Measurements from ENCODE around the gene DGKI. TPM values are rescaled to one million over a fixed set of nuclear protein-coding genes. Genes with fewer than 3 reads are reported as not detected.
A peak's percentile ranks its signal among the peaks of the same experiment; 100 is the strongest.

Gene DGKI
- total RNA-seq, 1 donor = 4.7 TPM

DNA sequence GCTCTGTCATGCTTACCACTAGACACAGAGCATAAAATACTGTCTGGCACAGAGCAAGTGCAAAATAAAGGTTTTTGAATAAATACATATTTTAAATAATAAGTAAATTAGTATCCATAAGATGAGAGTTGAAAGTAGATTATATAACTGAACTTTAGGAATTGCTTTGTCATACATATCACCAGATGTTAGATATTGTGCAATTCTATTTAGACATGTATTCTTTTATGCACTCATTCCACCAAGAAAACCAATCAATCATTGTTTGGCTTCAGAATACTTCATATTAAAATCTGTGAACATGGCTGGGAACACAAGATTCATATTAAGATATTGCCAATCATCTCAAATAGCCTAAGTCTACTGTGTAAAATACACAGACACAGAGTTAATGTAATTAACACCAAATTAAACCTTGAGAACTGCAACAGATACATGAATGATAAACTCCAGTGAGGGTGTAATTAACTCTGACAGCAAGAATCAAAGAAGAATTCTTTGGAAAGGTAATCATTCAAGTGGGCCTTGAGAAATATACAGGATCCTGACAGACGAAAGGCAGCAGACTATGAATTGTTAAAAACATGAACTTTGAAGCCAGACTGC, 302.2 kb downstream of the DGKI start:
- no peak overlapping the region for H3K4me3 ChIP-seq (ENCODE audit: low read depth, low read length)
- TF ChIP-seq, protein P1, sequence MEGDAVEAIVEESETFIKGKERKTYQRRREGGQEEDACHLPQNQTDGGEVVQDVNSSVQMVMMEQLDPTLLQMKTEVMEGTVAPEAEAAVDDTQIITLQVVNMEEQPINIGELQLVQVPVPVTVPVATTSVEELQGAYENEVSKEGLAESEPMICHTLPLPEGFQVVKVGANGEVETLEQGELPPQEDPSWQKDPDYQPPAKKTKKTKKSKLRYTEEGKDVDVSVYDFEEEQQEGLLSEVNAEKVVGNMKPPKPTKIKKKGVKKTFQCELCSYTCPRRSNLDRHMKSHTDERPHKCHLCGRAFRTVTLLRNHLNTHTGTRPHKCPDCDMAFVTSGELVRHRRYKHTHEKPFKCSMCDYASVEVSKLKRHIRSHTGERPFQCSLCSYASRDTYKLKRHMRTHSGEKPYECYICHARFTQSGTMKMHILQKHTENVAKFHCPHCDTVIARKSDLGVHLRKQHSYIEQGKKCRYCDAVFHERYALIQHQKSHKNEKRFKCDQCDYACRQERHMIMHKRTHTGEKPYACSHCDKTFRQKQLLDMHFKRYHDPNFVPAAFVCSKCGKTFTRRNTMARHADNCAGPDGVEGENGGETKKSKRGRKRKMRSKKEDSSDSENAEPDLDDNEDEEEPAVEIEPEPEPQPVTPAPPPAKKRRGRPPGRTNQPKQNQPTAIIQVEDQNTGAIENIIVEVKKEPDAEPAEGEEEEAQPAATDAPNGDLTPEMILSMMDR (IDR thresholded peaks at IDR 0.05; ENCODE audit: insufficient read depth, low read length) = no peak
- DNase-seq (ENCODE audit: low read depth) = peak; percentile 23

DNA sequence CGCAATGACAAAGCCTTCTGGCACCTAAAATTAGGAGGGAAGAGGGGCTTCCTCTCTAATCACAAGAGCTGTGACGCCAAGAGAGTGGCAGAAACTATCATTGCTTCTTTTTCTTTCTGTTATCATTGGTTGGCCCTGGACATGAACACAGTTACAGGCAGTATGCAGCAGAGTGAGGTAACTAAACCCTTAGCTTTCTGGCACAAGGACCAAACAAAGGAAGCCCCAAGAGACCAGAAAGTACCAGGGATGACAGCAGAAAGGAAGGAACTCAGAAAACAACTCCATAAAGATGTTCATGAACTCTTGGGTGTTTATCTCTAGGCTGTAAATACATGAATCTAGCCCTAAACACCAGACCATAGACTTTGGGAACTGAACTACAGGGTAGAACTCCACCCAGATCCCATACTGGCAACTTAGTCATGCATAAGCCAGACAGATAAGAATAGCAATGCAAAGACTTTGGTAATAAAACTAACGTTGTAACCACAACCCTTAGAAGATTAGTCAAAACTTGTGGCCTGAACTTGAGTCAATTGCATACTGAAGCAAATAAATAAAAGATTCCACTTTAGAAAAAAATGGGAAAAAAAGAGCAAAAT, 307.6 kb downstream of the DGKI start:
- TF ChIP-seq, protein P1 (IDR thresholded peaks at IDR 0.05; ENCODE audit: insufficient read depth, low read length) = no peak
- no peak overlapping the region for H3K4me3 ChIP-seq (ENCODE audit: low read depth, low read length)

DNA sequence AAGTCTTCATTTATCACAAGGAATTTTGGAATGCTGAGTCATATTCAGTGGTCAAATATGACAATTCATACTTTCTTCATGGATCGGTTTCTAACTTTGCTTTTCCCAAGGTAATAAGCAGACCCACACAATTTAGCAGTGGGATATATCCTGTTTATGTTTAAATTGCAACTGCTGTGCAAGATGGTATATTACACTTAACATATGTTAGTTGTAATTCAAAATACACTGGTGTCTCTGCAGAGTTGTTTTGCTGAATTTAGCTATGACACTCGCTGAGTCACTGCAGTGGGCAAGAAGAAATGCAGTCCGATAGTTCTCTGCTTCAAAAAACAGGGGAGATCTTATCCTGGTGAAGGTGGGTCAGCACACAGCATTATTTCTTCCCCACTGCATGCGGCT, 308.4 kb downstream of the DGKI start:
- H3K4me3 ChIP-seq (ENCODE audit: low read depth, low read length) = no peak overlapping the region
- DNase-seq (ENCODE audit: low read depth) = peak; percentile 72
- TF ChIP-seq, protein P1 (IDR thresholded peaks at IDR 0.05; ENCODE audit: insufficient read depth, low read length) = no peak

More for the DNA sequence above, 307.6 kb downstream of the DGKI start:
- peak; percentile 90 for DNase-seq (ENCODE audit: low read depth)

DNA sequence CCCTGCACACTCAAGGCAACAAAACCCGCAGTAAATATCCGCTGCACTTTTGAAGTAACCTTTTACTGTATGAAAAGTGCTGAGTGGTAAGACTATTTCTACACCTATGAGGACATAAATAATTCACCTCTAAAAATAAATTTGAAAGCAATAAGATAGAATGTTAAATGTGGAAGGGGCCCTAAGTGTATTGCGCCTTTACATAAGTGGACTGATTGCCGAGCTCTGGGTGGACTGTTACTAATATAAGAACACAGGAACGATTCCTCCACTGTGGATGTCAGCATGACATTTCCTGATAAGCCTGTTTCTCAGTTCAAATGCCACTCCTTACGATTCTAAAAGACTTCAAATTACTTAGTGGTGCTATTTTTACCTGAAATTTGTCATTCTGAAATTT, 311.2 kb downstream of the DGKI start:
- no peak overlapping the region for H3K4me3 ChIP-seq (ENCODE audit: low read depth, low read length)
- no peak for DNase-seq (ENCODE audit: low read depth)
- TF ChIP-seq, protein P1 (IDR thresholded peaks at IDR 0.05; ENCODE audit: insufficient read depth, low read length) = no peak

DNA sequence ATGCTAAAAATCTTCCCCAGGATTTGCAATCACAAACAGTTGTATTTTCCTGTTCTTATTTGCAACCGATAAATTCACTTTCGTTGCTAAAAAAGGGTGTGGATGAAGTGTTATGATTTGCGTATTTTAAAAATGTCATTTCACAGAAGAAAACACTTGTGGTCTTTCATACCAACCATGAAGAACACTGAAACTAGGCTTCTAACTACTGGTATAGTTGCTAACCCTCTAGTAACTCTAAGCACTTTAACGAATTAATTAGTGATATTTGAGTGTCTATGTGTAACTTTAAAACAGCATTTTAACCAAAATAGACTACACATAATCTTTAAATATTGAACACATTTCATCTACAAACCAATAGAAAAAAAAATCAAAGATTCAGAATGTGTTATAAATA, 315.1 kb downstream of the DGKI start:
- DNase-seq (ENCODE audit: low read depth) = no peak
- TF ChIP-seq, protein P1 (IDR thresholded peaks at IDR 0.05; ENCODE audit: insufficient read depth, low read length) = no peak
- no peak overlapping the region for H3K4me3 ChIP-seq (ENCODE audit: low read depth, low read length)

DNA sequence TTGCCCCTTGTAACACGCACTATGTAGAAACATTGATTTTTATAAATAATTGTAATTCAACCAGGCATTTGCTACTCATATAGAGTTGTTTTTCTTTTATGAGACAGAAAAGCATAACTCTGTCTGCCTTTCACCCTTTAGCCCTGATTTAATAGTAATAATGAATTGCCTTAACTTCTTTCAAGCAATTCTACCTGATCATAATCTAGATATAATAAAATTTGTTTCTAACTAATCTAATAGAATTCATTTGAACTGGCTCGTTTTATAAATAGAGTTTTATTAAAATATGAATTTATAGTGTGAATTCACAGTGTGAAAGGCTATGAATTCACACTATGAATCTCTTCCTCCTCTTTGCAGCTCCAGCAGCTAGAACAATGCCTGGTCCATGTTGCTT, 319.1 kb downstream of the DGKI start:
- DNase-seq (ENCODE audit: low read depth) = no peak
- H3K4me3 ChIP-seq (ENCODE audit: low read depth, low read length) = no peak overlapping the region

More for the DNA sequence above, 319.1 kb downstream of the DGKI start:
- TF ChIP-seq, protein P1 (IDR thresholded peaks at IDR 0.05; ENCODE audit: insufficient read depth, low read length) = no peak

All from fibroblast of the aortic adventitia (primary cell).